ENCODE data around the gene PSRC1.

Gene PSRC1

GRCh38 chr1:109242387-109242786 is 40.6 kb downstream of the PSRC1 start:
- no peak overlapping the region for H3K4me3 ChIP-seq
- no peak for DNase-seq (ENCODE audit: low read depth, low spot score)
- H3K36me3 ChIP-seq (ENCODE audit: insufficient read depth, low read length) = peaks cover 19% of the 10 kb centered on the region; the same call in 1 of the 2 replicates
- no peak overlapping the region for H3K27ac ChIP-seq
- TF ChIP-seq FOXP2 (optimal IDR thresholded peaks at IDR 0.05; ENCODE audit: control extremely low read depth, extremely low read length, insufficient read depth) (no peak), POLR2AphosphoS5 (IDR thresholded peaks at IDR 0.05; ENCODE audit: borderline replicate concordance, low read depth, low read length) (no peak), EZH2 (IDR thresholded peaks at IDR 0.05) (no peak)
- no peaks in the 10 kb centered on the region for H3K9me3 ChIP-seq (ENCODE audit: low read depth, low read length)
- no peak overlapping the region for H3K9ac ChIP-seq (ENCODE audit: insufficient read length)

- Histone ChIP-seq H3K27ac (no peak overlapping the region), H3K9ac (ENCODE audit: insufficient read length) (no peak overlapping the region), H3K36me3 (ENCODE audit: insufficient read depth, low read length) (peaks cover 24% of the 10 kb centered on the region), H3K4me3 (no peak overlapping the region), H3K9me3 (ENCODE audit: low read depth, low read length) (no peaks in the 10 kb centered on the region)
- no peak for TF ChIP-seq FOXP2 (optimal IDR thresholded peaks at IDR 0.05; ENCODE audit: control extremely low read depth, extremely low read length, insufficient read depth)
- TF ChIP-seq EZH2 (IDR thresholded peaks at IDR 0.05) = no peak
- TF ChIP-seq POLR2AphosphoS5 (IDR thresholded peaks at IDR 0.05; ENCODE audit: borderline replicate concordance, low read depth, low read length) = no peak
- no peak for DNase-seq (ENCODE audit: low read depth, low spot score)
These were observed 41.1 kb downstream of the PSRC1 start for GRCh38 chr1:109241841-109242345.

DNA sequence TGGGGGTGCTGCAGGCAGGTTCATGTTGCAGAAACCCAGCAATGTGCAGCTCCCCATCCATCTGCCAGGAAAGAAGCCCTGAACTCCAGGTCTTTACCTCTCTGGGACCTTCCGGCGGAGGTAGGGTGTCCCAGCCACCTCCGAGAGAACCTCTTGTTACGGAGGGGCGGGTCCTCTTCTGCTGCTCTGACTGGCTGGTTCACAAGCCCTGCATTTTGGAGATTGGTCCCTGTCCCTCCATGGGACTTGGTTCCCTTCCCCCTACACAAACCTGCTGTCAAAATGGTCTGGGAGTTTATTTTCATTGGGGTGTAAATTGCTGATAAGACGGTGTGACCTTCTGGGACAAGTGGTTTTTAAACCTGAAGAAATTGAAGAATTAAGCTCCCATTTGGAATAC is 41.6 kb downstream of the PSRC1 start:
- H3K36me3 ChIP-seq (ENCODE audit: insufficient read depth, low read length) = peaks cover 30% of the 10 kb centered on the region
- H3K9ac ChIP-seq (ENCODE audit: insufficient read length) = no peak overlapping the region
- DNase-seq (ENCODE audit: low read depth, low spot score) = no peak
- H3K9me3 ChIP-seq (ENCODE audit: low read depth, low read length) = no peaks in the 10 kb centered on the region
- no peak overlapping the region for H3K27ac ChIP-seq
- no peak overlapping the region for H3K4me3 ChIP-seq
- TF ChIP-seq POLR2AphosphoS5 (IDR thresholded peaks at IDR 0.05; ENCODE audit: borderline replicate concordance, low read depth, low read length) (no peak), EZH2 (IDR thresholded peaks at IDR 0.05) (no peak), FOXP2 (optimal IDR thresholded peaks at IDR 0.05; ENCODE audit: control extremely low read depth, extremely low read length, insufficient read depth) (no peak)

DNA sequence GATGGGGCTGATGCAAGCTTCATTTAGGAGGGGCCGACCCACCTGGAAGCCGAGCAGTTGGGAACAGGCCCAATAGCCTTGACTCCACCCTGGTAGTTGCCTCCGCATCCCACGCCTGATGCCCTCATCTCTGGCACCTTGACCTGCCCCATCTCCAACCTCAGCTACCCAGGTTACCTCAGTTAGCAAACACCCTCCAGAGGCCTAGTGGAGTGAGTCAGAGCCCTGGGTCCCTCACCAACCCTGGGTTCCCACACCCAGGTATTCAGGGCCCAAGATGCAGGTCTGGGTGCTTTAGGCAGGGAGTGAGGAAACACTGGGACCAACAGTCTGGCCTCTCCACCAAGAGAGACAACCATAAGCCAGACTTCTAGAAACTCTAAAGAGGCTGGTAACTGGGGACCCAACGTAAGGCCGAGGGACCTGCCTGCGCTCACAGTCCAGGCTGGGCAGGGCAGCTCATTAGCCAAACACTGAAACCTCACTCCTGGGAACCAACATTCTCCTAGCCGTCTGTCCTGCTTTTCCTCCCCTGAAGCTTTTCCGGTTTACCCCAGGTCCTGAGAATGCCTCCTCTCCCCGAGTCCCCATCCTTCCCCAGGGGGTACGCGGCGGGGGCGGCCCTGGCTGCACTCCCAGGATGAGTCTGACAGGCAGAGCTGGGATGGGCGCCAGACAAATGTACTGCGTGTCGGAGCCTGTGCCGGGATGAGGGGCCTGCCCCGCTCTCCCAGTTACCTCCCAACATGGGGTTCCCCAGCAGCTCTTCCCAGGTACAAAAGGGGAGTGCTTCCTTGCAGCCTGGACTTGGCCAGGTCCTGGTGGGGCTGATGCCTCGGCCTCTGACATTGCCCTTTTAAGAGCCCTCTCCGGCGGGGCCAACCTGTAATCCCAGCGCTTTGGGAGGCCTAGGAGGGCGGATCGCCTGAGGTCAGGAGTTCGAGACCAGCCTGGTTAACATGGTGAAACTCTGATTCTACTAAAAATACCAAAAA is 42.5 kb downstream of the PSRC1 start:
- Histone ChIP-seq H3K9me3 (ENCODE audit: low read depth, low read length) (no peaks in the 10 kb centered on the region), H3K27ac (peak overlapping the region; percentile 55), H3K36me3 (ENCODE audit: insufficient read depth, low read length) (peaks cover 39% of the 10 kb centered on the region), H3K9ac (ENCODE audit: insufficient read length) (no peak overlapping the region), H3K4me3 (no peak overlapping the region)
- TF ChIP-seq POLR2AphosphoS5 (IDR thresholded peaks at IDR 0.05; ENCODE audit: borderline replicate concordance, low read depth, low read length) (peak; percentile 70), EZH2 (IDR thresholded peaks at IDR 0.05) (no peak), FOXP2 (optimal IDR thresholded peaks at IDR 0.05; ENCODE audit: control extremely low read depth, extremely low read length, insufficient read depth) (no peak)
- no peak for DNase-seq (ENCODE audit: low read depth, low spot score)

- Histone ChIP-seq H3K4me3 (no peak overlapping the region), H3K9me3 (ENCODE audit: low read depth, low read length) (no peaks in the 10 kb centered on the region), H3K27ac (peak overlapping the region; percentile 55), H3K36me3 (ENCODE audit: insufficient read depth, low read length) (peaks cover 48% of the 10 kb centered on the region), H3K9ac (ENCODE audit: insufficient read length) (no peak overlapping the region)
- DNase-seq (ENCODE audit: low read depth, low spot score) = no peak
- TF ChIP-seq FOXP2 (optimal IDR thresholded peaks at IDR 0.05; ENCODE audit: control extremely low read depth, extremely low read length, insufficient read depth) (no peak), EZH2 (IDR thresholded peaks at IDR 0.05) (no peak)
These were observed 43.4 kb downstream of the PSRC1 start for GRCh38 chr1:109239409-109240068.

GRCh38 chr1:109239047-109239408 is 43.9 kb downstream of the PSRC1 start:
- no peak for TF ChIP-seq FOXP2 (optimal IDR thresholded peaks at IDR 0.05; ENCODE audit: control extremely low read depth, extremely low read length, insufficient read depth)
- no peak for TF ChIP-seq POLR2AphosphoS5 (IDR thresholded peaks at IDR 0.05; ENCODE audit: borderline replicate concordance, low read depth, low read length)
- TF ChIP-seq EZH2 (IDR thresholded peaks at IDR 0.05) = no peak
- peak overlapping the region; percentile 26; the same call in 1 of the 2 replicates for H3K27ac ChIP-seq
- H3K9me3 ChIP-seq (ENCODE audit: low read depth, low read length) = no peaks in the 10 kb centered on the region
- H3K4me3 ChIP-seq = no peak overlapping the region
- no peak overlapping the region for H3K9ac ChIP-seq (ENCODE audit: insufficient read length)
- DNase-seq (ENCODE audit: low read depth, low spot score) = no peak
- H3K36me3 ChIP-seq (ENCODE audit: insufficient read depth, low read length) = peaks cover 53% of the 10 kb centered on the region

DNA sequence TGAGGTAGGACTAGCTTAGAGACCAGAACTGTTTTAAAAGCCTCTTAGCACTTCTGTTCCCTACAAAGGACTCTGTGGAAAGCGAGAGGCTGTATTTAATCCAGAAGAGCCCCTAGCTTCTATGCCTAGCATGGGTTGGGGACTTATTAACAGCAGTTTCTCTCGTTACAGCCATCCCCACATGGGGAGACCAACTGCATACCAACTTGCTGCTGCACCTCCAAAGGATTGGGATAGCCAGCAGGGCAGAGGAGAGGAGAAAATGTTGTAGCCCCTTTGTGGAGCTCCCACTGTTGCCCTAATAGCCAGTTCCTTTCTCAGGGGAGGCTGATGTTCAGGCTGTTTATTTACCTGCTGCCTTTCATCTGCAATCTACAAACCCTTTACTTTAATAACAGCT is 44.6 kb downstream of the PSRC1 start:
- no peak for DNase-seq (ENCODE audit: low read depth, low spot score)
- no peak overlapping the region for H3K4me3 ChIP-seq
- 0 out of 2 replicates have a peak overlapping the region, but pooled peaks have one; percentile 26 for H3K27ac ChIP-seq
- TF ChIP-seq POLR2AphosphoS5 (IDR thresholded peaks at IDR 0.05; ENCODE audit: borderline replicate concordance, low read depth, low read length) = no peak
- no peak for TF ChIP-seq EZH2 (IDR thresholded peaks at IDR 0.05)
- no peak for TF ChIP-seq FOXP2 (optimal IDR thresholded peaks at IDR 0.05; ENCODE audit: control extremely low read depth, extremely low read length, insufficient read depth)
- H3K36me3 ChIP-seq (ENCODE audit: insufficient read depth, low read length) = peaks cover 56% of the 10 kb centered on the region
- no peak overlapping the region for H3K9ac ChIP-seq (ENCODE audit: insufficient read length)
- no peaks in the 10 kb centered on the region for H3K9me3 ChIP-seq (ENCODE audit: low read depth, low read length)

- no peak for DNase-seq (ENCODE audit: low read depth, low spot score)
- no peaks in the 10 kb centered on the region for H3K9me3 ChIP-seq (ENCODE audit: low read depth, low read length)
- H3K27ac ChIP-seq = no peak overlapping the region
- H3K36me3 ChIP-seq (ENCODE audit: insufficient read depth, low read length) = peaks cover 63% of the 10 kb centered on the region
- H3K9ac ChIP-seq (ENCODE audit: insufficient read length) = no peak overlapping the region
- TF ChIP-seq FOXP2 (optimal IDR thresholded peaks at IDR 0.05; ENCODE audit: control extremely low read depth, extremely low read length, insufficient read depth) = no peak
- TF ChIP-seq POLR2AphosphoS5 (IDR thresholded peaks at IDR 0.05; ENCODE audit: borderline replicate concordance, low read depth, low read length) = no peak
- no peak for TF ChIP-seq EZH2 (IDR thresholded peaks at IDR 0.05)
- H3K4me3 ChIP-seq = no peak overlapping the region
These were observed 45.4 kb downstream of the PSRC1 start for GRCh38 chr1:109237512-109237911.

Measured in SK-N-MC (cell line).